Measurements from ENCODE around the gene HSCB.

GRCh38 chr22:28773461-28773867 lies 31.6 kb downstream of the HSCB start:
- TF ChIP-seq CTCF (IDR thresholded peaks at IDR 0.05) (no peak), POLR2A (IDR thresholded peaks at IDR 0.05) (no peak), EP300 (IDR thresholded peaks at IDR 0.05) (no peak), POLR2AphosphoS5 (IDR thresholded peaks at IDR 0.05) (no peak)

All from sigmoid colon (tissue), 4 donors.